Measurements from ENCODE around the gene LOC101059915.
"Not testable (repeated sequence)": the region's sequence is repeated elsewhere in the genome, so short reads cannot be mapped to it uniquely, and the experiment has no call there.

LOC101059915 gene

DNA sequence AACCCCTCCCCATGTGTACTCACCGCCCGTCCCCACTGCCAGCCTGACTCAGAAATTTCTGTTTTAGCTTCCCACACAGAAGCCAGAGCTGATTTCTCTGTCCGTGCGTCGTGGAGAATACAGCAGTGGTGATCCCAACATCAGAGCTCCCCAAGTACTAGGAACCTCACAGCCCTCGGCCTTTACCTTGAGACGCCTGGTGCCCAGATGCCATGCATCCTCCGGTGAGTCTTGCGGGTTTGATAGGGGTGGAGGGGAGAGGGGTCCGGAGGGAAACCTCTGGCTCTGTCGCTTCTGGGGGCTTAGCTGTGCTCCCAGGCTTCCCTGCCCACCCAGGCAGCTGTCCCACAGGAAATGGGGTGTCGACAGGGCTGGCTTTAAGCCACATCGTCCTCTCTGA, 2.1 kb downstream of the LOC101059915 start:
- BruUV-seq (replicated peaks): no TSS peak
- ChIA-PET POLR2A (no interaction called here), CTCF (interaction anchor here (1.7 kb wide), 1 partner anchor 190 kb away, joined by 8 read pairs; no protein-coding TSS in a partner anchor)
- FAIRE-seq: no peak
- Histone ChIP-seq H3K9ac (replicated peaks; ENCODE audit: extremely low read depth, insufficient read depth, low read length) (no peak overlapping the region), H3K4me3 (replicated peaks in 1 of 3; ENCODE audit: insufficient read depth in 1 of 3, low read depth in 1 of 3, low read length in 3 of 3) (no peak overlapping the region), H3K36me3 (ENCODE audit: control insufficient read depth in 2 of 2, extremely low read depth in 1 of 2, insufficient read depth in 2 of 2, low read length in 2 of 2) (no peaks in the 10 kb centered on the region), H3K27me3 (ENCODE audit: control insufficient read depth in 2 of 2, insufficient read depth in 2 of 2, low read length in 2 of 2) (no peaks in the 10 kb centered on the region), H3K27ac (ENCODE audit: insufficient read depth, low read depth, low read length) (no peak overlapping the region), H2AFZ (ENCODE audit: low read depth, low read length) (no peak overlapping the region), H3K9me1 (replicated peaks; ENCODE audit: control insufficient read depth, extremely low read depth, insufficient read depth, low read length) (no peaks in the 10 kb centered on the region), H3K9me3 (replicated peaks; ENCODE audit: control insufficient read depth, insufficient read depth, low read length) (no peaks in the 10 kb centered on the region), H3K4me2 (ENCODE audit: insufficient read depth, low read length) (no peak overlapping the region), H3K79me2 (ENCODE audit: control insufficient read depth, insufficient read depth, low read length) (no peaks in the 10 kb centered on the region), H4K20me1 (replicated peaks; ENCODE audit: control insufficient read depth, extremely low read depth, insufficient read depth, low read length) (no peaks in the 10 kb centered on the region), H3K4me1 (ENCODE audit: control insufficient read depth, extremely low read depth, insufficient read depth, low read length) (no peaks in the 10 kb centered on the region)
- intact Hi-C loops (cut with micrococcal nuclease) (no loop called here), dilution Hi-C loops (cut with MboI; ENCODE audit: extremely low pct_ligation_motif_present, low sequenced_read_pairs) (no loop called here)
- no peak for DNase-seq (ENCODE audit: low read depth, low spot score)
- TF ChIP-seq JUN (IDR thresholded peaks at IDR 0.05; ENCODE audit: borderline replicate concordance, insufficient read depth, insufficient read length, low read depth): no peak

- H3K79me2 ChIP-seq (ENCODE audit: control insufficient read depth, insufficient read depth, low read length); DNase-seq (ENCODE audit: low read depth, low spot score); H3K27me3 ChIP-seq (ENCODE audit: control insufficient read depth in 2 of 2, insufficient read depth in 2 of 2, low read length in 2 of 2); H3K27ac ChIP-seq (ENCODE audit: insufficient read depth, low read depth, low read length); H3K4me1 ChIP-seq (ENCODE audit: control insufficient read depth, extremely low read depth, insufficient read depth, low read length); POLR2A ChIA-PET; H3K36me3 ChIP-seq (ENCODE audit: control insufficient read depth in 2 of 2, extremely low read depth in 1 of 2, insufficient read depth in 2 of 2, low read length in 2 of 2); H3K9me1 ChIP-seq (replicated peaks; ENCODE audit: control insufficient read depth, extremely low read depth, insufficient read depth, low read length); H3K4me3 ChIP-seq (replicated peaks in 1 of 3; ENCODE audit: insufficient read depth in 1 of 3, low read depth in 1 of 3, low read length in 3 of 3); H3K9ac ChIP-seq (replicated peaks; ENCODE audit: extremely low read depth, insufficient read depth, low read length); H3K4me2 ChIP-seq (ENCODE audit: insufficient read depth, low read length); H3K9me3 ChIP-seq (replicated peaks; ENCODE audit: control insufficient read depth, insufficient read depth, low read length); H4K20me1 ChIP-seq (replicated peaks; ENCODE audit: control insufficient read depth, extremely low read depth, insufficient read depth, low read length); intact Hi-C loops (cut with micrococcal nuclease); BruUV-seq (replicated peaks); H2AFZ ChIP-seq (ENCODE audit: low read depth, low read length); dilution Hi-C loops (cut with MboI; ENCODE audit: extremely low pct_ligation_motif_present, low sequenced_read_pairs): not testable (repeated sequence)
- TF ChIP-seq, protein P1, sequence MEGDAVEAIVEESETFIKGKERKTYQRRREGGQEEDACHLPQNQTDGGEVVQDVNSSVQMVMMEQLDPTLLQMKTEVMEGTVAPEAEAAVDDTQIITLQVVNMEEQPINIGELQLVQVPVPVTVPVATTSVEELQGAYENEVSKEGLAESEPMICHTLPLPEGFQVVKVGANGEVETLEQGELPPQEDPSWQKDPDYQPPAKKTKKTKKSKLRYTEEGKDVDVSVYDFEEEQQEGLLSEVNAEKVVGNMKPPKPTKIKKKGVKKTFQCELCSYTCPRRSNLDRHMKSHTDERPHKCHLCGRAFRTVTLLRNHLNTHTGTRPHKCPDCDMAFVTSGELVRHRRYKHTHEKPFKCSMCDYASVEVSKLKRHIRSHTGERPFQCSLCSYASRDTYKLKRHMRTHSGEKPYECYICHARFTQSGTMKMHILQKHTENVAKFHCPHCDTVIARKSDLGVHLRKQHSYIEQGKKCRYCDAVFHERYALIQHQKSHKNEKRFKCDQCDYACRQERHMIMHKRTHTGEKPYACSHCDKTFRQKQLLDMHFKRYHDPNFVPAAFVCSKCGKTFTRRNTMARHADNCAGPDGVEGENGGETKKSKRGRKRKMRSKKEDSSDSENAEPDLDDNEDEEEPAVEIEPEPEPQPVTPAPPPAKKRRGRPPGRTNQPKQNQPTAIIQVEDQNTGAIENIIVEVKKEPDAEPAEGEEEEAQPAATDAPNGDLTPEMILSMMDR (IDR thresholded peaks at IDR 0.05; ENCODE audit: extremely low read depth in 1 of 2, insufficient read depth in 1 of 2, low read depth in 1 of 2, low read length in 2 of 2): peak in 1 of 2 donors; percentile 44
- FAIRE-seq: peak; percentile 77
- CTCF ChIA-PET: interaction anchor here (1.7 kb wide), 1 partner anchor 190 kb away, joined by 8 read pairs; no protein-coding TSS in a partner anchor
Observed at GRCh38 chrX:71669947-71670346, 2.6 kb downstream of the LOC101059915 start.

Measured in endothelial cell of umbilical vein (primary cell).